Measurements from ENCODE around the gene TMEM116.
"Not testable (repeated sequence)": the region's sequence is repeated elsewhere in the genome, so short reads cannot be mapped to it uniquely, and the experiment has no call there.

Gene TMEM116

DNA sequence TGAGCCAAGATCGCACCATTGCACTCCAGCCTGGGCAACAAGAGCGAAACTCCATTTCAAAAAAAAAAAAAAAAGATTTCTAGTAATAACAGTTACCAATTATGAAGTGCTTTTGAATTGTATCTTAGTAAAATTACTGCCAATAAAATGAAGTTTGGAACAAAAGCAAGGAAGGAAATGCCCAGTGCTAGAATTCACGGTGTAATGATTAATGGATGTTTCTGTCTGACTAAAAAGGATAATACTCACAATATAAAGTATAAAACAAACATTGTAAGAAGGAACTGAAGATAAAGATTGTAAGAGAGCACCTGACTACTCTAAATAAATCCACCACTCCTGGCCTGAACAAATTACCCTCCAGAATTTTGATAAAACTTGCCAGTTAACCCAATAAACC is 4.0 kb downstream of the TMEM116 start:
- DNase-seq = no peak

DNA sequence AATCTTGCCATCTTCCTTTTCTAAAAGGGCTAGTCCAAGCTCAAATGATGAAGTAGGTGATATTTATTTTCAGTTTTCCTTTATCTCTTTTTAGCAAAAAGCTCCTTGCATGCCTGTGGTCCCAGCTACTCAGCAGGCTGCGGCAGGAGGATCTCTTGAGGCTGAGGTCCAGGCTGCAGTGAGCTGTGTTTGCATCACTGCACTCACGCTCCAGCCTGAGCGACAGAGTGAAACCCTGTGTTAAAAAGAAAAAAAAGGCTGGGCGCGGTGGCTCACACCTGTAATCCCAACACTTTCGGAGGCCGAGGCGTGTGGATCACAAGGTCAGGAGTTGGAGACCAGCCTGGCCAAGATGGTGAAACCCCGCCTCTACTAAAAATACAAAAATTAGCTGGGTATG is 5.0 kb downstream of the TMEM116 start:
- no peak for DNase-seq

DNA sequence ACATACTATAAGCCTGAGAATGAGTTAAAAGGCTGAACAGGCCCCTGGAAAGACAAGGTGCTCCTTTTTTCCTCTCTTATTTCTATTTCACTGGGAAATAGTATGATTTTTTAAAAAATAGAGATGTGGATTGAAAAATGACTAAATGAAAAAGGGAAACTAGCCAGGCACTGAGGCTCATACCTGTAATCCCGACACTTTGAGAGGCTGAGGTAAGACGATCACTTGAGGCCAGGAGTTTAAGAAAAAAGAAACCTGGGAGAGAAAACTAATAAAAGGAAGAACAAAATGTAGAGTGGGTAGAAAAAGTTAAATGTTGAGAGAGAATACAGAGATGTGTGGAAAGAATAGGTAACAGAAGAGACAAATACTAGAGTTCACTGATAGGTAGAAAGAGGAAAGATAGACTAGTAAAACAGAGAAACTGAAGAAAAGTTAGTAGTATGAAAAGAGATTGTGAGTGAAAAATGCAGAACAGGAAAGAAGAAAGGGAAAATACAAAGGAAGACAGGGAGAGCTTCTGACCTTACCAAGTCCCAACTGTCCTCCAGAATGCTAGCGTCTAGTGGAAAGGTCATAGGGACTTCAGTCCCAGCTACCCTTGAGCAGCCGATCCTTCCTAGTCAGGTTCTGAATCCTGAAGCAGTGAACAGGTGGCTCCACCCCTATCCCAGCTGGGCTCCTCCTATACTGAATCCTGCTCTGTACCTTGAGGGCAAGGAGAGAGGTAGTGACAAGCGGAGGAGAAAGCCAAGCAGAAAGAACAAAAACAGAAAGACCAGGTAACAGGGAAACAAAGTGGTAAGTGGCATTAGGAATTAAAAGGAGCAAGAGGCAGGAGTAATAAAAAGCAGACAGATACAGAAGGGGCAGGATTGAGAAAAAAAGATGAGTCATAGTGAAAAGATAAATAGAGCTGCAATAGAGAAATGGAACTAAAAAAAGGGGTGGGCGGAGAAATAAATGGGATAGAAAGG is 7.3 kb downstream of the TMEM116 start:
- DNase-seq = no peak

DNA sequence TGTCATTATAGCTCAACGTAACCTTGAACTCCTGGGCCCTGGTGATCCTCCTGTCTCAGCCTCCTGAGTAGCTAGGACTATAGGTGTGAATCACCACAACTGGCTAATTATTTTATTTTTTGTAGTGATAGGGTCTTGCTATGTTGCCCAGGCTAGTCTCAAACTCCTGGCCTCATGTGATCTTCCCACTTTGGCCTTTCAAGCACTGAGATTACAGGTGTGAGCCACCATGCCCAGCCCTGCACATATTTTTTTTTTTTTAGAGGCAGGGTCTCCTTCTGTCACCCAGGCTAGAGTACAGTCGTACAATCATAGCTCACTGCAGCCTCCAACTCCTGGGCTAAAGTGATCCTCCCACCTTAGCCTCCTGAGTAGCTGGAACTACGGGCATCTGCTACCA is 8.9 kb downstream of the TMEM116 start:
- no peak for DNase-seq

DNA sequence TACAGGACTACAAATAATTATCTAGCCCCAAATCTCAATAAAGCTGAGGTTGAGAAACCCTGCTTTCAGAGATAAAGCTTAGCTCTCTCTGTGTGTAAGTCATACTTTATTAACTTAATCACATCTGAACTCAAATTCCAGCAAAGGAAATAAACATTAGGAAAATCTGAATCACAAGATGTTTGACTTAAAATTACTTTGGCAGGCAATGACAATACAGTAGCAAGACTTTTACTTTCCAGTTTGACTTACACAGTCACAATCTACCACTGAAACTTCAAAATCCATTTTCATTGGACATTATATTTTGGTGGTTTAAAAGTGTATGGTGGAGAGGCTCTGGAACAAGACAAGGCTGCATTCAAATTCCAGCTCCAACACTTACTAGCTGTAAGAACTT is 11.4 kb downstream of the TMEM116 start:
- DNase-seq = no peak

DNA sequence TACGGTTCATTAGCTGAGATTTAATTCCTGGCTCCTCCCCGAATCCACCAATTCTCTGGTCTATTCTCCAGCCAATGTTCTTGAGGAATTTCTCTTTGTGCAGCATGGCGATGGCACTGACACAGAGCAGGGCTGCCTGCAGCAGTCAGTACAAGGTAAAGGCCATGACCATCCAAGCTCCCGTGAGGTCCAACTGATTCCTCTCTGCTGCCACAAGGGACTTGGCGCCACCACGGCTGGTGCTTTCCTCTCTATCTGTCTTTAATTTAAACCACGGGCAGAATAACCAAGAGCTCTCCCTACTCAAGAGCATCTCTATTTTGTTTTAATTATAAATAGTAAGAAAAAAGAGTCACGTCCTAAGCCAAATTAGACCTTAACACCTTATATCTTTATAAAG is 12.1 kb downstream of the TMEM116 start:
- no peak for DNase-seq

DNA sequence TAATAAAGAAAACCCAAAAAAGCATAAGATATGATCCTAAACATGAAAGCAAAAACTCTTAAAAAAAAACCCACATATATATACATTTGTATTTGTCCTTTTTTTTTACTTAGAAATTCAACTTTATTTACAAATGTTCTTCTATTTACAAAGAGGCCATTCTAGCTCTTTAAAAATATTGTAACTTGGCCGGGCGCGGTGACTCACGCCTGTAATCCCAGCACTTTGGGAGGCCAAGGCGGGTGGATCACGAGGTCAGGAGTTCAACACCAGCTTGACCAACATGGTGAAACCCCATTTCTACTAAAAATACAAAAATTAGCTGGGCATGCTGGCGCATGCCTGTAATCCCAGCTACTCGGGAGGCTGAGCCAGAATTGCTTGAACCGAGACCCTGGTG is 13.8 kb downstream of the TMEM116 start:
- DNase-seq = not testable (repeated sequence)

DNA sequence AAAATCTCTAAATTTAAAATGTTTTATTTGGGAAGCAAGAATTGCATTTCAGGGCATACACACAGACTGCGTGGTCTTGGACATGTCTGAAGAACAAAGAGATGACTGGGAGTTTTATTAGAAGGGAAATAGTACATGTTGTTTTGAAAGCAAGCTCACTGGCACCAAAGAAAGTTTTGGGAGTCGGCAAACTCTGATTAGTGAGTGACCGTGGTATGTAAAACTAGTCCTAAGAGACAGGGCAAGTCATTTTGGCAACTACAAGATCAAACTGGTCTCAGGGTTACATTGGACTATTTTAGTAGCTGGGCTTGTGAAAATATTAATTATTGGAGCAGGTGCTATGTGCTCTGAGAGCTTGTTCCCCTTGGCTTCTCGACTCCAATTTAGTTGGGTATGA is 14.9 kb downstream of the TMEM116 start:
- DNase-seq = no peak

DNA sequence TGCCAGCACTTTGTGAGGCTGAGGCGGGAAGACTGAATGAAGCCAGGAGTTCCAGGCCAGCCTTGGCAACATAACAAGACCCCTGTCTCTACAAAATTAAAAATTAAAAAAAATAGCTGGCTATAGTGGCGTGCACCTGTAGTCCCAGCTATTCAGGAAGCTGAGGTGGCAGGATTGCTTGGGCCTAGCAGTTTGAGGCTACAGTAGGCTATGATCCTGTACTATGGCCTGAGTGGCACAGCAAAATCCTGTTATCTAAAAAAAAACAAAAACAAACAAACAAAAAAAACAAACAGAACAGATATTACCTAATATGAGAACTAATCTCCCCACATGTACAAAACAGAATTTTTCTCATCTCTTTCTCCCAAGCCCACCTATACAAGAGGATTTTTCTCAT is 15.7 kb downstream of the TMEM116 start:
- DNase-seq = no peak

DNA sequence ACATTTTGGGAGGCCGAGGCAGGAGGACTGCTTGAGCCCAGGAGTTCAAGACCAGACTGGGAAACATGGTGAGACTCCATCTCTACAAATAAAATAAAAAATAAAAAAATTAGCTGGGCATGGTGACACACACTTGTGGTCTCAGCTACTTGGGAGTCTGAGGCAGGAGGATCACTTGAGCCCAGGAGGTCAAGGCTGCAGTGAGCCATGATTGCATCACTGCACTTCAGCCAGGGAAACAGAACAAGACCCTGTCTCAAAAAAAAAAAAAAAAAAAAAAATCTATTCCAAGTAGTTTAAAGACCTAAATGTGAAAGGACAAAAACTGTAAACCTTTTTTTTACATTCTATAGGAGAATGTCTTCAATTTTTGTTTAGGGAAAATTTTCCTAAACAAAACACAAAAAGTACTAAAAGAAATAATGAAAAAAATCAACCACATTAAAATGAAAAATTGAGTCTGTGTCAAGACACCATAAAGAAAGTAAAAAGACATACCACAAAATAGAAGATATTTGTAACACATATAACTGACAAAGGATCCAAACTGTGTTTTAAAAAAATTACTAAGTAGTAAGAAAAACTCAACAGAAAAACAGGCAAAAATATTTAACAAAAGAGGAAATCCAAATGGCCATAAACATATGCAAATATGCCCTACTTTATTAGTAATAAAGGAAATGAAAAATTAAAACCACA is 17.0 kb downstream of the TMEM116 start:
- DNase-seq = no peak

DNA sequence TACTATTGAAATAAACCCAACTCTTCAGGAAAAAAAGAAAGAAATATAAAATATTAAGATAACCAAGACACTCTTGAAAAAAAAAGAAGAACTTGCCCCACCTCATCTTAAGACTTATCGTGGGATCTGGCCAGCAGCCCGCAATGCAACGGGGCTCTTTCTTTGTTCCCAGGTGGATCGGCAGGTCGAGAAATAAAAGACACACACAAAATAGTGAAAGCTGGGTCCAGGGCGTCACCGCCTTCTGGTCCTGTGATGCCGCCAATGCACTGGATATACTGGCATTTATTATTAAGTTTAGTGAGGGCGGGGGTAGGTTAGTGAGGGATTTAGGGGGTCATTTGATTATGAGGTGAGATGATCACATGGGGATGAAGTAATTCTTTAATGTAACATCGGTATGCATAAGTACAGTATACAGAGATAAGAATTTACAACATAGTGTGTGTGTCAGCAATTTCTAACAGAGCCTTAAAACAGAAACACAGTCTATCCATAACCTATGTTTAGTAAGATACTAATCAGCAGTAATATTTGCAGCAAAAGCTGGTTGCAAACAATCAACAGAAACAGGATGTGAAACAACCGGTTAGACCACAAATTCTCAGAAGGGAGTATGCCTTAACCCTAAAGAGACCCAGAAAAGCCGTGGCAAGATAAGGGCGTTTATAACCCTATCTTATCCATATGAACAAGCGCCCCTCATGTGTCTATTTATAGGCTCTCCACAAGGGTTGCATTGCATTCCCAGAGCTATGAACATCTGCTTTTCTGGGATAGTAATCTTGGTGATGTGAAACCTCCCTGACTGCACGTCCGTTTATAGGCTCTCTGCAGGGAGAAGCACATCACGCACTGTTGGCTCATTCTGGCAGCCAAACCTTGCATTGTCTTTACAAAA is 18.5 kb downstream of the TMEM116 start:
- not testable (repeated sequence) for DNase-seq

DNA sequence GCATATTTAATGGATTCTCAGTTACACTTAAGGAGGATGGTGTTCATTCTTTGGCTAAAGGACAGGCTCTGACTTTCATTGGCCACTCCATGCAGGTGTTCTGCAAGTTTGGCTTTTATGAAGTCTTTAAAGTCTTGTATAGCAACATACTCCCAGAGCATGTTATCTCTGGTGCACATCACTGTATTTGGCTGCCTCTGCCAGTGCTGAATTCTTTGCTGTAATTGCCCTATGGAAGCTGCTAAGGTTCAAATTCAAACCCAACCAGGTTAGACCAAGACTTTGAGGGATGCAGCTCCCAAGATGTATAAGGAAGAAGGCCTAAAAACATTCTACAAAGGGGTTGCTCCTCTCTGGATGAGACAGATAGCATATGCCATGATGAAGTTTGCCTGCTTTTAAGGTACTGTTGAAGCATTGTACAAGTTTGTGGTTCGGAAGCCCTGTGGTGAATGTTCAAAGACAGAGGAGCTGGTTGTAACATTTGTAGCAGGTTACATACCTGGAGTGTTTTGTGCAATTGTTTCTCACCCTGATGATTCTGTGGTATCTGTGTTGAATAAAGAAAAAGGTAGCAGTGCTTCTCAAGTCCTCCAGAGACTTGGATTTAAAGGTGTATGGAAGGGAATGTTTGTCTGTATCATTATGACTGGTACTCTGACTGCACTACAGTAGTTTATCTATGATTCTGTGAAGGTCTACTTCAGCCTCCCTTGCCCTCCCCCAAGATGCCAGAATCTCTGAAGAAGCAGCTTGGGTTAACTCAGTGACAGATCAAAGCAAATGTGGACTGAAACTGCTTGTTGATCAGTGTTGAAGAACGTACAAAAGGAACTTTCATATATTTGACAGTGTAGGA is 19.4 kb downstream of the TMEM116 start:
- no peak for DNase-seq

DNA sequence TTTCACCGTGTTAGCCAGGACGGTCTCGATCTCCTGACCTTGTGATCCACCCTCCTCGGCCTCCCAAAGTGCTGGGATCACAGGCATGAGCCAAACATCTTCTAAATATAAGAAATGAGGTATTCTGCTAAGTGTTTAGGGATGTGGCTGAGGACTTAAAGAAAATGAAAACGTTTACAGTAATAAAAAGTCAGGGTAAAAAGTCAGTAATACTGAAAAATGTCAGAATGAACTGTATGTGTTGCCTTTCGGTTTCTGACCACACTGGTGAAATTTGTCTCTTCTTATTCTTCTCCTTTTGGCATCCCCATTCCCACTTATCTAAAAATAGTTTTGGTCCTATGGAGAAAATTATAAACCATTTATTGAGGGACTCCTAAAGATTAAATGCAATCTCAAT is 20.5 kb downstream of the TMEM116 start:
- no peak for DNase-seq

DNA sequence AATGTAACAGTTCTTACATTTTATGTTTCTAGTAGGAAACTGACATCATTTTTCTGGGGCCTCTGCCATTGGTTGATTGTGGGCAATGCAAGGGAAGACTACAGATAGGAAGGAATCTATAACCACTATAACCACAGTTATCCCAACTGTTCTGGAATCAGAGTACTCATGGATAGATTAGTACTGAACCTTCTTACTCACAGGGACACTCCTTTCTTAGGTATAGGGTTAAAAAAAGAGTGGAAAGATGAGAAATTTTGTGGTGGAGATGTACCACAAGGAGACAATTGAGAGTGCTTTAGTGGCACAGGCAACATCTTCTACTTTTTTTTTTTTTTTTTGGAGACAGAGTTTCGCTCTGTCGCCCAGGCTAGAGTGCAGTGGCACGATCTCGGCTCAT is 21.0 kb downstream of the TMEM116 start:
- DNase-seq = no peak

DNA sequence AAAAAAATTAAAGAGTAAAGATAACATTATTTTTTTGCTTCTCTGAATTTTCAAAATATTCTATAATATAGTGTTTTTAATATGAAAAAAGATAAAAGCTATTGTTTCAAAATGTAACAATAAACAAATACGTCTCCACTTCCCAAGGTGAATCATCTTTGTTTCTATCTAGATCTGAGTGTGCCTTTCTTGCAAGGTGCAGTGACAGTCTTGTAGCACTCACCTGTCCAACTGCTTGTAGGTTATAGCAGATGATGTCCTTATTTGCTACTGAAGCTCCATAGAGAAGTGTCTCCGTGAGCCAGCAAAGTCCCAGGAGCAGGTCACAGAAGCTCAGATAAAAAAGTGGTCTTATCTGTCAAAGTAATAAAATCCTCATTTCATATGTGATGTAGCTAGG is 21.4 kb downstream of the TMEM116 start:
- no peak for DNase-seq

DNA sequence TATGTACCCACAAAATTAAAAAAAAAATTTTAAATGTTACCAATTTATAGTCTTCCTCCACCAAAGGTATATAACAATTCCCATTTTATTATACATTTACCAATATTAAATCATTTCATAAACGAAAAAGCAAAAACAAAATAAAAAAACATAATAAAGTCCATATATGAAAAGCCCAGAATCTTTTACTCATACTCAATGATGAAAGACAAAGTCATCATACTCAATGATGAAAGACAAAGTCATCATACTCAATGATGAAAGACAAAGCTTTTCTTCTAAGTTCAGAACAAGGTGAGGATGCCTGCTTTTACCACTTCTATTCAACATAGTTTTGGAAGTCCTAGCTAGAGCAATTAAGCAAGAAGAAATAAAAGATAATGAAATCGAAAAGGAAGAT is 28.1 kb downstream of the TMEM116 start:
- no peak for DNase-seq

DNA sequence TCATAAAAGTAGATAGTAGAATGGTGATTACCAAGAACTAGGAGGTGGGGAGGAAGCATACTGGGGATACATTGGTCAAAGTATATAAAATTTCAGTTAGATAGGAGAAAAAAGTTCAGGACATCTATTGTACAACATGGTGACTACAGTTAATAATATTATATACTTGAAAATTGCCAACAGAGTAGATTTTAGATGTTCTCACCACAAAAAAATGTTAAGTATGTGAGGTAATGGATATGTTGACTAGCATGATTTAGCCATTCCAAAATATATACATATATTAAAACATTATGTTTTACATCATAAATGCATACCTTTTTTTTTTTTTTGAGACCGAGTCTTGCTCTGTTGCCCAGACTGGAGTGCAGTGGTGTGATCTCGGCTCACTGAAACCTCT is 31.0 kb downstream of the TMEM116 start:
- DNase-seq = no peak

DNA sequence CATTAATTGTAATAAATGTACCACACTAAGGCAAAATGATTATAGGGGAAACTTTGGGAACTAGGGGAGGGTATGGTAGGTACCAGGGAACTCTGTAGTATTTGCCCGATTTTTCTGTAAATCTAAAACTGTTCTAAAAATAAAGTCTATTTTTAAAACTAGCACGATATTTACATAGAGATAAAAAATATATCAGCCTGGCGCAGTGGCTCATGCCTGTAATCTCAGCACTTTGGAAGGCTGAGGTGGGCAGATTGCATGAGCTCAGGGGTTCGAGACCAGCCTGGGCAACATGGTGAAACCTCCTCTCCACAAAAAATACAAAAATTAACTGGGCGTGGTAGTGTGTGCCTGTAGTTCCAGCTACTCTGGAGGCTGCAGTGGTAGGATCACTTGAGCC is 32.4 kb downstream of the TMEM116 start:
- DNase-seq = no peak

DNA sequence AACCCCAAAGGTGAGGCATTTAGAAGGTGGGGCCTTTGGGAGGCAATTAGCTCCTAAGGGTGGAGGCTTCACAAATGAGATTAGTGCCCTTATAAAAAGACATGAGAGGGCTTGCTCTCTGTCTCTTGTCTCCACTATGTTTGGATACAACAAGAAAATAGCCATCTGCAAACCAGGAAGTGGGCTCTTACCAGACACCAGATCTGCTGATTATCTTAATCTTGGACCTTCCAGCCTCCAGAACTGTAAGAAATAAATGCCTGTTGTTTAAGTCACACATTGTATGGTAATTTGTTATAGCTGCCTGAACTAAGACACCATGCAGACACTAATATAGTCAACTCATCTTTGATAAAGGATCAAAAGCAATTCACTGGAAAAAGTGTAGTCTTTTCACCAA is 34.4 kb downstream of the TMEM116 start:
- DNase-seq = no peak

DNA sequence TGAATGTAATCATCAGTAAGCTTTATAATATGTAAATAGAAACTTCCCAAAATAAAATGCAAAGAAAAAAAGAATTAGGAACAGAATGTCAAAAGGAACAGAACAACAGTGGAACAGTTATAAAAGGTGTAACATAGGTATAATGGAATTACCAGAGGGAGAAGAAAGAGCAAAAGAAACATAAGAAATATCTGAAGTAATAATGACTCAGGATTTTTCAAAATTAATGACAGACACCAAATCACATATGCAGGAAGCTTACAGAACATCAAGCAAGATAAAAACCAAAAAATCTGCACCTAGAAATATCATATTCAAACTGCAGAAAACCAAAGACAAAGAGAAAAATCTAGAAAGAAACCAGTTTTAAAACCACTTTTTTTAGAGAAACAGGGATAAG is 36.1 kb downstream of the TMEM116 start:
- DNase-seq = no peak

DNA sequence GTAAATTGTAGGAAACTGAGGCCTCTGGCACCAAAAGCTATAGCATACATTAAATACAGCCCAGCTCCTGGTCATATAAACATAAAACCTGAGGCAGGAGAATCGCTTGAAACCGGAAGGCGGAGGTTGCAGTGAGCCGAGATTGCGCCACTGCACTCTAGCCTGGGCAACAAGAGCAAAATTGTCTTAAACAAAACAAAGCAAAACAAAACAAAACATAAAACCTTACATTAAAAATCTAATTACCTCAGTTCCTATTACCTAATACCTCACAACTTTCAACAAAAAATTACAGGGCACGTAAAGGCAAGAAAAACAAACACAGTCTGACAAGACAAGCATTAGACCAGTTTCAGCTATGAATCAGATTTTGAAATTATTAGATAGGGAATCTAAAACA is 36.7 kb downstream of the TMEM116 start:
- DNase-seq = no peak

Measured in activated naive CD4-positive, alpha-beta T cell (primary cell).